Measurements from ENCODE around the gene NR3C2. TPM values are rescaled to one million over a fixed set of nuclear protein-coding genes. Genes with fewer than 3 reads are reported as not detected.

The NR3C2 gene
- total and polyA plus RNA-seq, 2 experiments from 2014 or later, result 1.2 to 3.0 TPM

DNA sequence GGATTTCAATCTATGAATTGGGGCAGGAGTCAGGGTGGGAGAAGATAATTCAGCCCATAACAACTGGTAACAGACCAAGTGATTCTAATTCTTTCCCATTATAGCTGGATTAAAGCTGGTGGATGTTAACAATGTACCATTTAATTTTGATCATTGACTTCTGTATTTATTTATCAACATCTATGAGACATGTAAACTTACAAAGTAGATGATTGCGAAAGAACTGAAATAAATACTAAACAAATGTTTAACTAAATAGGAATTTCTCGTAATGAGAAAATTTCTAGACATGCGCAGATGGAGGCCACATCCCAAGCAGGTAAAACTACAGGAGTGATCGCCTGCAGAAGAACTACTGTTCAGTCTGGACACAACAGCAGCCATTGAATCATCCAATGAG lies 107.1 kb downstream of the NR3C2 start (continued):
- TF ChIP-seq, protein P1, sequence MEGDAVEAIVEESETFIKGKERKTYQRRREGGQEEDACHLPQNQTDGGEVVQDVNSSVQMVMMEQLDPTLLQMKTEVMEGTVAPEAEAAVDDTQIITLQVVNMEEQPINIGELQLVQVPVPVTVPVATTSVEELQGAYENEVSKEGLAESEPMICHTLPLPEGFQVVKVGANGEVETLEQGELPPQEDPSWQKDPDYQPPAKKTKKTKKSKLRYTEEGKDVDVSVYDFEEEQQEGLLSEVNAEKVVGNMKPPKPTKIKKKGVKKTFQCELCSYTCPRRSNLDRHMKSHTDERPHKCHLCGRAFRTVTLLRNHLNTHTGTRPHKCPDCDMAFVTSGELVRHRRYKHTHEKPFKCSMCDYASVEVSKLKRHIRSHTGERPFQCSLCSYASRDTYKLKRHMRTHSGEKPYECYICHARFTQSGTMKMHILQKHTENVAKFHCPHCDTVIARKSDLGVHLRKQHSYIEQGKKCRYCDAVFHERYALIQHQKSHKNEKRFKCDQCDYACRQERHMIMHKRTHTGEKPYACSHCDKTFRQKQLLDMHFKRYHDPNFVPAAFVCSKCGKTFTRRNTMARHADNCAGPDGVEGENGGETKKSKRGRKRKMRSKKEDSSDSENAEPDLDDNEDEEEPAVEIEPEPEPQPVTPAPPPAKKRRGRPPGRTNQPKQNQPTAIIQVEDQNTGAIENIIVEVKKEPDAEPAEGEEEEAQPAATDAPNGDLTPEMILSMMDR (conservative IDR thresholded peaks at IDR 0.05; ENCODE audit: low read depth in 2 of 2), result no peak
- TF ChIP-seq ZNF331 (CRISPR knock-in tag; IDR thresholded peaks at IDR 0.05; ENCODE audit: low read depth), result no peak
- TF ChIP-seq EZH2 (IDR thresholded peaks at IDR 0.05; ENCODE audit: low read depth, unreplicated experiment), result no peak
- TF ChIP-seq NANOG (IDR thresholded peaks at IDR 0.05; ENCODE audit: borderline replicate concordance), result no peak

DNA sequence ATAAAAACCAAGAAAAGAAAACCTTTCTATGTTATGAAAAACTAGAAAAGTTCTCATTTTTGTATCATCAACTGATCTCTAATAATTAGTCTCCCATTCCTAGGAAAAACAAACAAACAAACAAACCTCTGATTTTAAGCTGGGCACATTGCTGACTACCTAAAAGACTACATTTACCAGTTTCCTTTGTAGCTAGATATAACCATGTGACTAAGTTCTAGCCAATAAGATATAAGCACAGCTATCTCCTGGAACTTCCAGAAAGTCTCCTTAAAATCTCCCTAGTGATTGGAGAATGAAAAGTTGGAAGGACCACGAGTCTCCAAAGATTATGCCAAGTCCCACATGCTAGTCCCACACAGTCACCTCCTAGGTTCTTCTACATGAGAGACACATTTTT lies 108.9 kb downstream of the NR3C2 start:
- H4K20me1 ChIP-seq (replicated peaks; ENCODE audit: insufficient read depth), result no peaks in the 10 kb centered on the region
- no peak overlapping the region for H2AFZ ChIP-seq
- ATAC-seq (no peak), DNase-seq (ENCODE audit: low spot score) (no peak)
- no peak overlapping the region for H3K27ac ChIP-seq (ENCODE audit: low read depth)
- H3K9me2 ChIP-seq (ENCODE audit: insufficient read depth), result no peaks in the 10 kb centered on the region
- H3K4me1 Mint-ChIP-seq, result peaks cover 15% of the 10 kb centered on the region
- no peaks in the 10 kb centered on the region for H3F3A ChIP-seq (replicated peaks; ENCODE audit: low read depth)
- H3K9me3 Mint-ChIP-seq, result no peaks in the 10 kb centered on the region
- no peaks in the 10 kb centered on the region for H3K79me2 ChIP-seq (replicated peaks; ENCODE audit: insufficient read depth)
- no peak overlapping the region for H3K4me2 ChIP-seq
- no peak overlapping the region for H3K4me3 Mint-ChIP-seq
- H3K4me1 ChIP-seq (ENCODE audit: insufficient read depth), result peaks cover 27% of the 10 kb centered on the region
- H3K27ac Mint-ChIP-seq, result no peak overlapping the region
- no peaks in the 10 kb centered on the region for H3K36me3 Mint-ChIP-seq (ENCODE audit: low read depth)
- no peaks in the 10 kb centered on the region for H3K36me3 ChIP-seq (ENCODE audit: insufficient read depth)
- peaks cover 2% of the 10 kb centered on the region for H3K27me3 Mint-ChIP-seq (ENCODE audit: insufficient read depth, low read depth, poor library complexity)
- H3K27me3 ChIP-seq (ENCODE audit: insufficient read depth), result no peaks in the 10 kb centered on the region
- no peak overlapping the region for H3K4me3 ChIP-seq
- TF ChIP-seq NANOG (IDR thresholded peaks at IDR 0.05; ENCODE audit: borderline replicate concordance) (no peak), JUNB (IDR thresholded peaks at IDR 0.05; ENCODE audit: unreplicated experiment) (no peak), POLR2AphosphoS5 (IDR thresholded peaks at IDR 0.05; ENCODE audit: low read depth) (no peak), ZNF331 (CRISPR knock-in tag; IDR thresholded peaks at IDR 0.05; ENCODE audit: low read depth) (no peak), CREB1 (CRISPR knock-in tag; IDR thresholded peaks at IDR 0.05; ENCODE audit: low read depth) (no peak), EZH2 (IDR thresholded peaks at IDR 0.05; ENCODE audit: low read depth, unreplicated experiment) (no peak), ZNF114 (CRISPR knock-in tag; IDR thresholded peaks at IDR 0.05) (no peak), EZH2phosphoT487 (IDR thresholded peaks at IDR 0.05; ENCODE audit: unreplicated experiment) (no peak), STAT1 (IDR thresholded peaks at IDR 0.05; ENCODE audit: unreplicated experiment) (no peak)
- TF ChIP-seq, protein P2, sequence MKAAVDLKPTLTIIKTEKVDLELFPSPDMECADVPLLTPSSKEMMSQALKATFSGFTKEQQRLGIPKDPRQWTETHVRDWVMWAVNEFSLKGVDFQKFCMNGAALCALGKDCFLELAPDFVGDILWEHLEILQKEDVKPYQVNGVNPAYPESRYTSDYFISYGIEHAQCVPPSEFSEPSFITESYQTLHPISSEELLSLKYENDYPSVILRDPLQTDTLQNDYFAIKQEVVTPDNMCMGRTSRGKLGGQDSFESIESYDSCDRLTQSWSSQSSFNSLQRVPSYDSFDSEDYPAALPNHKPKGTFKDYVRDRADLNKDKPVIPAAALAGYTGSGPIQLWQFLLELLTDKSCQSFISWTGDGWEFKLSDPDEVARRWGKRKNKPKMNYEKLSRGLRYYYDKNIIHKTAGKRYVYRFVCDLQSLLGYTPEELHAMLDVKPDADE (IDR thresholded peaks at IDR 0.05), result no peak
- TF ChIP-seq, protein P3, sequence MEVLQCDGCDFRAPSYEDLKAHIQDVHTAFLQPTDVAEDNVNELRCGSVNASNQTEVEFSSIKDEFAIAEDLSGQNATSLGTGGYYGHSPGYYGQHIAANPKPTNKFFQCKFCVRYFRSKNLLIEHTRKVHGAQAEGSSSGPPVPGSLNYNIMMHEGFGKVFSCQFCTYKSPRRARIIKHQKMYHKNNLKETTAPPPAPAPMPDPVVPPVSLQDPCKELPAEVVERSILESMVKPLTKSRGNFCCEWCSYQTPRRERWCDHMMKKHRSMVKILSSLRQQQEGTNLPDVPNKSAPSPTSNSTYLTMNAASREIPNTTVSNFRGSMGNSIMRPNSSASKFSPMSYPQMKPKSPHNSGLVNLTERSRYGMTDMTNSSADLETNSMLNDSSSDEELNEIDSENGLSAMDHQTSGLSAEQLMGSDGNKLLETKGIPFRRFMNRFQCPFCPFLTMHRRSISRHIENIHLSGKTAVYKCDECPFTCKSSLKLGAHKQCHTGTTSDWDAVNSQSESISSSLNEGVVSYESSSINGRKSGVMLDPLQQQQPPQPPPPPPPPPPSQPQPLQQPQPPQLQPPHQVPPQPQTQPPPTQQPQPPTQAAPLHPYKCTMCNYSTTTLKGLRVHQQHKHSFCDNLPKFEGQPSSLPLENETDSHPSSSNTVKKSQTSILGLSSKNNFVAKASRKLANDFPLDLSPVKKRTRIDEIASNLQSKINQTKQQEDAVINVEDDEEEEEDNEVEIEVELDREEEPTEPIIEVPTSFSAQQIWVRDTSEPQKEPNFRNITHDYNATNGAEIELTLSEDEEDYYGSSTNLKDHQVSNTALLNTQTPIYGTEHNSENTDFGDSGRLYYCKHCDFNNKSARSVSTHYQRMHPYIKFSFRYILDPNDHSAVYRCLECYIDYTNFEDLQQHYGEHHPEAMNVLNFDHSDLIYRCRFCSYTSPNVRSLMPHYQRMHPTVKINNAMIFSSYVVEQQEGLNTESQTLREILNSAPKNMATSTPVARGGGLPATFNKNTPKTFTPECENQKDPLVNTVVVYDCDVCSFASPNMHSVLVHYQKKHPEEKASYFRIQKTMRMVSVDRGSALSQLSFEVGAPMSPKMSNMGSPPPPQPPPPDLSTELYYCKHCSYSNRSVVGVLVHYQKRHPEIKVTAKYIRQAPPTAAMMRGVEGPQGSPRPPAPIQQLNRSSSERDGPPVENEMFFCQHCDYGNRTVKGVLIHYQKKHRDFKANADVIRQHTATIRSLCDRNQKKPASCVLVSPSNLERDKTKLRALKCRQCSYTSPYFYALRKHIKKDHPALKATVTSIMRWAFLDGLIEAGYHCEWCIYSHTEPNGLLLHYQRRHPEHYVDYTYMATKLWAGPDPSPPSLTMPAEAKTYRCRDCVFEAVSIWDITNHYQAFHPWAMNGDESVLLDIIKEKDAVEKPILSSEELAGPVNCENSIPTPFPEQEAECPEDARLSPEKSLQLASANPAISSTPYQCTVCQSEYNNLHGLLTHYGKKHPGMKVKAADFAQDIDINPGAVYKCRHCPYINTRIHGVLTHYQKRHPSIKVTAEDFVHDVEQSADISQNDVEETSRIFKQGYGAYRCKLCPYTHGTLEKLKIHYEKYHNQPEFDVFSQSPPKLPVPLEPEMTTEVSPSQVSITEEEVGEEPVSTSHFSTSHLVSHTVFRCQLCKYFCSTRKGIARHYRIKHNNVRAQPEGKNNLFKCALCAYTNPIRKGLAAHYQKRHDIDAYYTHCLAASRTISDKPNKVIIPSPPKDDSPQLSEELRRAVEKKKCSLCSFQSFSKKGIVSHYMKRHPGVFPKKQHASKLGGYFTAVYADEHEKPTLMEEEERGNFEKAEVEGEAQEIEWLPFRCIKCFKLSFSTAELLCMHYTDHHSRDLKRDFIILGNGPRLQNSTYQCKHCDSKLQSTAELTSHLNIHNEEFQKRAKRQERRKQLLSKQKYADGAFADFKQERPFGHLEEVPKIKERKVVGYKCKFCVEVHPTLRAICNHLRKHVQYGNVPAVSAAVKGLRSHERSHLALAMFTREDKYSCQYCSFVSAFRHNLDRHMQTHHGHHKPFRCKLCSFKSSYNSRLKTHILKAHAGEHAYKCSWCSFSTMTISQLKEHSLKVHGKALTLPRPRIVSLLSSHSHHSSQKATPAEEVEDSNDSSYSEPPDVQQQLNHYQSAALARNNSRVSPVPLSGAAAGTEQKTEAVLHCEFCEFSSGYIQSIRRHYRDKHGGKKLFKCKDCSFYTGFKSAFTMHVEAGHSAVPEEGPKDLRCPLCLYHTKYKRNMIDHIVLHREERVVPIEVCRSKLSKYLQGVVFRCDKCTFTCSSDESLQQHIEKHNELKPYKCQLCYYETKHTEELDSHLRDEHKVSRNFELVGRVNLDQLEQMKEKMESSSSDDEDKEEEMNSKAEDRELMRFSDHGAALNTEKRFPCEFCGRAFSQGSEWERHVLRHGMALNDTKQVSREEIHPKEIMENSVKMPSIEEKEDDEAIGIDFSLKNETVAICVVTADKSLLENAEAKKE (CRISPR knock-in tag; IDR thresholded peaks at IDR 0.05), result no peak
- TF ChIP-seq, protein P4, sequence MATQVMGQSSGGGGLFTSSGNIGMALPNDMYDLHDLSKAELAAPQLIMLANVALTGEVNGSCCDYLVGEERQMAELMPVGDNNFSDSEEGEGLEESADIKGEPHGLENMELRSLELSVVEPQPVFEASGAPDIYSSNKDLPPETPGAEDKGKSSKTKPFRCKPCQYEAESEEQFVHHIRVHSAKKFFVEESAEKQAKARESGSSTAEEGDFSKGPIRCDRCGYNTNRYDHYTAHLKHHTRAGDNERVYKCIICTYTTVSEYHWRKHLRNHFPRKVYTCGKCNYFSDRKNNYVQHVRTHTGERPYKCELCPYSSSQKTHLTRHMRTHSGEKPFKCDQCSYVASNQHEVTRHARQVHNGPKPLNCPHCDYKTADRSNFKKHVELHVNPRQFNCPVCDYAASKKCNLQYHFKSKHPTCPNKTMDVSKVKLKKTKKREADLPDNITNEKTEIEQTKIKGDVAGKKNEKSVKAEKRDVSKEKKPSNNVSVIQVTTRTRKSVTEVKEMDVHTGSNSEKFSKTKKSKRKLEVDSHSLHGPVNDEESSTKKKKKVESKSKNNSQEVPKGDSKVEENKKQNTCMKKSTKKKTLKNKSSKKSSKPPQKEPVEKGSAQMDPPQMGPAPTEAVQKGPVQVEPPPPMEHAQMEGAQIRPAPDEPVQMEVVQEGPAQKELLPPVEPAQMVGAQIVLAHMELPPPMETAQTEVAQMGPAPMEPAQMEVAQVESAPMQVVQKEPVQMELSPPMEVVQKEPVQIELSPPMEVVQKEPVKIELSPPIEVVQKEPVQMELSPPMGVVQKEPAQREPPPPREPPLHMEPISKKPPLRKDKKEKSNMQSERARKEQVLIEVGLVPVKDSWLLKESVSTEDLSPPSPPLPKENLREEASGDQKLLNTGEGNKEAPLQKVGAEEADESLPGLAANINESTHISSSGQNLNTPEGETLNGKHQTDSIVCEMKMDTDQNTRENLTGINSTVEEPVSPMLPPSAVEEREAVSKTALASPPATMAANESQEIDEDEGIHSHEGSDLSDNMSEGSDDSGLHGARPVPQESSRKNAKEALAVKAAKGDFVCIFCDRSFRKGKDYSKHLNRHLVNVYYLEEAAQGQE (IDR thresholded peaks at IDR 0.05; ENCODE audit: unreplicated experiment), result no peak
